ENCODE measurements around the gene CREB5.

CREB5 gene

GRCh38 chr7:28717445-28718054 is 305.2 kb downstream of the CREB5 start:
- H3K4me3 ChIP-seq (ENCODE audit: low read depth in 1 of 2, low read length in 2 of 2): no peak overlapping the region
- no peaks in the 10 kb centered on the region for H3K36me3 ChIP-seq (ENCODE audit: insufficient read depth, low read length)
- H3K27ac ChIP-seq (ENCODE audit: low read depth, low read length): no peak overlapping the region
- no peaks in the 10 kb centered on the region for H3K27me3 ChIP-seq (ENCODE audit: control insufficient read depth in 1 of 2, insufficient read depth in 2 of 2, low read length in 2 of 2)
- H3K9me3 ChIP-seq (ENCODE audit: low read length): no peaks in the 10 kb centered on the region
- peaks cover 7% of the 10 kb centered on the region for H3K4me1 ChIP-seq (ENCODE audit: insufficient read depth, low read length)
- no peak overlapping the region for H3K9ac ChIP-seq (ENCODE audit: low read length)

GRCh38 chr7:28718055-28718481 is 305.8 kb downstream of the CREB5 start:
- H3K27me3 ChIP-seq (ENCODE audit: control insufficient read depth in 1 of 2, insufficient read depth in 2 of 2, low read length in 2 of 2): no peaks in the 10 kb centered on the region
- no peak overlapping the region for H3K9ac ChIP-seq (ENCODE audit: low read length)
- H3K9me3 ChIP-seq (ENCODE audit: low read length): no peaks in the 10 kb centered on the region
- H3K36me3 ChIP-seq (ENCODE audit: insufficient read depth, low read length): no peaks in the 10 kb centered on the region
- H3K4me1 ChIP-seq (ENCODE audit: insufficient read depth, low read length): peaks cover 7% of the 10 kb centered on the region
- H3K27ac ChIP-seq (ENCODE audit: low read depth, low read length): no peak overlapping the region
- no peak overlapping the region for H3K4me3 ChIP-seq (ENCODE audit: low read depth in 1 of 2, low read length in 2 of 2)

- H3K4me1 ChIP-seq (ENCODE audit: insufficient read depth, low read length): peaks cover 7% of the 10 kb centered on the region
- no peak overlapping the region for H3K9ac ChIP-seq (ENCODE audit: low read length)
- no peaks in the 10 kb centered on the region for H3K9me3 ChIP-seq (ENCODE audit: low read length)
- H3K4me3 ChIP-seq (ENCODE audit: low read depth in 1 of 2, low read length in 2 of 2): no peak overlapping the region
- no peaks in the 10 kb centered on the region for H3K27me3 ChIP-seq (ENCODE audit: control insufficient read depth in 1 of 2, insufficient read depth in 2 of 2, low read length in 2 of 2)
- H3K27ac ChIP-seq (ENCODE audit: low read depth, low read length): no peak overlapping the region
- H3K36me3 ChIP-seq (ENCODE audit: insufficient read depth, low read length): no peaks in the 10 kb centered on the region
Observed at GRCh38 chr7:28718545-28718944, 306.2 kb downstream of the CREB5 start.

- H3K36me3 ChIP-seq (ENCODE audit: insufficient read depth, low read length): no peaks in the 10 kb centered on the region
- no peaks in the 10 kb centered on the region for H3K9me3 ChIP-seq (ENCODE audit: low read length)
- no peak overlapping the region for H3K4me3 ChIP-seq (ENCODE audit: low read depth in 1 of 2, low read length in 2 of 2)
- peaks cover 27% of the 10 kb centered on the region for H3K4me1 ChIP-seq (ENCODE audit: insufficient read depth, low read length)
- H3K27ac ChIP-seq (ENCODE audit: low read depth, low read length): no peak overlapping the region
- H3K9ac ChIP-seq (ENCODE audit: low read length): no peak overlapping the region
- no peaks in the 10 kb centered on the region for H3K27me3 ChIP-seq (ENCODE audit: control insufficient read depth in 1 of 2, insufficient read depth in 2 of 2, low read length in 2 of 2)
Observed at GRCh38 chr7:28722684-28723083, 310.4 kb downstream of the CREB5 start.

GRCh38 chr7:28723336-28723735 is 311.0 kb downstream of the CREB5 start:
- Histone ChIP-seq H3K9me3 (ENCODE audit: low read length) (no peaks in the 10 kb centered on the region), H3K4me1 (ENCODE audit: insufficient read depth, low read length) (peaks cover 23% of the 10 kb centered on the region), H3K27ac (ENCODE audit: low read depth, low read length) (no peak overlapping the region), H3K4me3 (ENCODE audit: low read depth in 1 of 2, low read length in 2 of 2) (no peak overlapping the region), H3K36me3 (ENCODE audit: insufficient read depth, low read length) (no peaks in the 10 kb centered on the region), H3K9ac (ENCODE audit: low read length) (no peak overlapping the region), H3K27me3 (ENCODE audit: control insufficient read depth in 1 of 2, insufficient read depth in 2 of 2, low read length in 2 of 2) (no peaks in the 10 kb centered on the region)

GRCh38 chr7:28724563-28724962 is 312.2 kb downstream of the CREB5 start:
- no peaks in the 10 kb centered on the region for H3K27me3 ChIP-seq (ENCODE audit: control insufficient read depth in 1 of 2, insufficient read depth in 2 of 2, low read length in 2 of 2)
- no peak overlapping the region for H3K9ac ChIP-seq (ENCODE audit: low read length)
- H3K4me3 ChIP-seq (ENCODE audit: low read depth in 1 of 2, low read length in 2 of 2): no peak overlapping the region
- H3K27ac ChIP-seq (ENCODE audit: low read depth, low read length): no peak overlapping the region
- peaks cover 26% of the 10 kb centered on the region for H3K4me1 ChIP-seq (ENCODE audit: insufficient read depth, low read length)
- H3K9me3 ChIP-seq (ENCODE audit: low read length): no peaks in the 10 kb centered on the region
- no peaks in the 10 kb centered on the region for H3K36me3 ChIP-seq (ENCODE audit: insufficient read depth, low read length)

- no peak overlapping the region for H3K9ac ChIP-seq (ENCODE audit: low read length)
- no peaks in the 10 kb centered on the region for H3K27me3 ChIP-seq (ENCODE audit: control insufficient read depth in 1 of 2, insufficient read depth in 2 of 2, low read length in 2 of 2)
- peaks cover 32% of the 10 kb centered on the region for H3K4me1 ChIP-seq (ENCODE audit: insufficient read depth, low read length)
- no peak overlapping the region for H3K27ac ChIP-seq (ENCODE audit: low read depth, low read length)
- H3K36me3 ChIP-seq (ENCODE audit: insufficient read depth, low read length): no peaks in the 10 kb centered on the region
- H3K4me3 ChIP-seq (ENCODE audit: low read depth in 1 of 2, low read length in 2 of 2): no peak overlapping the region
- no peaks in the 10 kb centered on the region for H3K9me3 ChIP-seq (ENCODE audit: low read length)
Observed at GRCh38 chr7:28725045-28725642, 312.8 kb downstream of the CREB5 start.

GRCh38 chr7:28725911-28726310 is 313.6 kb downstream of the CREB5 start:
- Histone ChIP-seq H3K36me3 (ENCODE audit: insufficient read depth, low read length) (no peaks in the 10 kb centered on the region), H3K4me3 (ENCODE audit: low read depth in 1 of 2, low read length in 2 of 2) (no peak overlapping the region), H3K27me3 (ENCODE audit: control insufficient read depth in 1 of 2, insufficient read depth in 2 of 2, low read length in 2 of 2) (no peaks in the 10 kb centered on the region), H3K9ac (ENCODE audit: low read length) (no peak overlapping the region), H3K9me3 (ENCODE audit: low read length) (no peaks in the 10 kb centered on the region), H3K4me1 (ENCODE audit: insufficient read depth, low read length) (peaks cover 40% of the 10 kb centered on the region), H3K27ac (ENCODE audit: low read depth, low read length) (no peak overlapping the region)

GRCh38 chr7:28726555-28726954 is 314.2 kb downstream of the CREB5 start:
- Histone ChIP-seq H3K9ac (ENCODE audit: low read length) (no peak overlapping the region), H3K4me1 (ENCODE audit: insufficient read depth, low read length) (peaks cover 46% of the 10 kb centered on the region), H3K27ac (ENCODE audit: low read depth, low read length) (no peak overlapping the region), H3K27me3 (ENCODE audit: control insufficient read depth in 1 of 2, insufficient read depth in 2 of 2, low read length in 2 of 2) (no peaks in the 10 kb centered on the region), H3K36me3 (ENCODE audit: insufficient read depth, low read length) (no peaks in the 10 kb centered on the region), H3K9me3 (ENCODE audit: low read length) (no peaks in the 10 kb centered on the region), H3K4me3 (ENCODE audit: low read depth in 1 of 2, low read length in 2 of 2) (no peak overlapping the region)

- Histone ChIP-seq H3K9me3 (ENCODE audit: low read length) (no peaks in the 10 kb centered on the region), H3K4me1 (ENCODE audit: insufficient read depth, low read length) (peaks cover 64% of the 10 kb centered on the region), H3K9ac (ENCODE audit: low read length) (no peak overlapping the region), H3K27ac (ENCODE audit: low read depth, low read length) (no peak overlapping the region), H3K36me3 (ENCODE audit: insufficient read depth, low read length) (no peaks in the 10 kb centered on the region), H3K27me3 (ENCODE audit: control insufficient read depth in 1 of 2, insufficient read depth in 2 of 2, low read length in 2 of 2) (no peaks in the 10 kb centered on the region), H3K4me3 (ENCODE audit: low read depth in 1 of 2, low read length in 2 of 2) (no peak overlapping the region)
Observed at GRCh38 chr7:28729281-28729680, 317.0 kb downstream of the CREB5 start.

- Histone ChIP-seq H3K9me3 (ENCODE audit: low read length) (no peaks in the 10 kb centered on the region), H3K4me3 (ENCODE audit: low read depth in 1 of 2, low read length in 2 of 2) (no peak overlapping the region), H3K27ac (ENCODE audit: low read depth, low read length) (no peak overlapping the region), H3K27me3 (ENCODE audit: control insufficient read depth in 1 of 2, insufficient read depth in 2 of 2, low read length in 2 of 2) (no peaks in the 10 kb centered on the region), H3K36me3 (ENCODE audit: insufficient read depth, low read length) (no peaks in the 10 kb centered on the region), H3K9ac (ENCODE audit: low read length) (no peak overlapping the region), H3K4me1 (ENCODE audit: insufficient read depth, low read length) (peaks cover 62% of the 10 kb centered on the region)
Observed at GRCh38 chr7:28729727-28730126, 317.4 kb downstream of the CREB5 start.

GRCh38 chr7:28731092-28731658 is 318.9 kb downstream of the CREB5 start:
- Histone ChIP-seq H3K4me3 (ENCODE audit: low read depth in 1 of 2, low read length in 2 of 2) (no peak overlapping the region), H3K36me3 (ENCODE audit: insufficient read depth, low read length) (no peaks in the 10 kb centered on the region), H3K27me3 (ENCODE audit: control insufficient read depth in 1 of 2, insufficient read depth in 2 of 2, low read length in 2 of 2) (no peaks in the 10 kb centered on the region), H3K9ac (ENCODE audit: low read length) (no peak overlapping the region), H3K27ac (ENCODE audit: low read depth, low read length) (no peak overlapping the region), H3K9me3 (ENCODE audit: low read length) (no peaks in the 10 kb centered on the region), H3K4me1 (ENCODE audit: insufficient read depth, low read length) (peaks cover 50% of the 10 kb centered on the region)

Data from muscle layer of colon (tissue), 2 donors.